Fibroblast of lung (primary cell): Measurements from ENCODE around the gene IL19. TPM values are rescaled to one million over a fixed set of nuclear protein-coding genes. Genes with fewer than 3 reads are reported as not detected.
A peak's percentile ranks its signal among the peaks of the same experiment; 100 is the strongest.

Experiments used
- DNase-seq, 2 donors: peaks; one replicate each; pipeline versions ENCODE4 v3.0.0 to v3.0.0-alpha.2; 2010; ENCODE audit warnings: low read depth in 2 of 2
- H2AFZ ChIP-seq: 2 replicates; pipeline ENCODE4 v1.5.1; 2012; ENCODE audit warnings: low read length, control low read depth, inconsistent platforms
- H3K27ac ChIP-seq: 2 replicates; pipeline ENCODE4 v1.5.1; 2011; ENCODE audit warnings: low read length, control low read depth; ENCODE audit not compliant: insufficient read depth
- H3K27me3 ChIP-seq: 2 replicates; pipeline ENCODE4 v1.5.1; 2011; ENCODE audit warnings: mild to moderate bottlenecking, low read length; ENCODE audit not compliant: control insufficient read depth, insufficient read depth
- H3K36me3 ChIP-seq: 2 replicates; pipeline ENCODE4 v1.5.1; 2011; ENCODE audit warnings: low read length; ENCODE audit not compliant: control insufficient read depth, insufficient read depth
- H3K4me1 ChIP-seq: 2 replicates; pipeline ENCODE4 v1.5.1; 2011; ENCODE audit warnings: low read length; ENCODE audit not compliant: control insufficient read depth, insufficient read depth; ENCODE audit errors: extremely low read depth
- H3K4me2 ChIP-seq: 2 replicates; pipeline ENCODE4 v1.5.1; 2011; ENCODE audit warnings: low read length, control low read depth; ENCODE audit not compliant: insufficient read depth; ENCODE audit errors: extremely low read depth
- H3K4me3 ChIP-seq, 4 experiments: fragments of 200-600 bp in 1 of 4; sonication (generic) in 1 of 4; replicated peaks in 1 of 4; 2 replicates each; pipeline ENCODE4 v1.5.1; 2011 to 2016; ENCODE audit warnings: low read length in 4 of 4, low read depth in 3 of 4, mild to moderate bottlenecking in 3 of 4, control low read depth in 2 of 4, inconsistent platforms in 1 of 4, mixed read lengths in 1 of 4; ENCODE audit not compliant: insufficient read depth in 1 of 4; ENCODE audit errors: control extremely low read depth in 1 of 4
- H3K79me2 ChIP-seq: 2 replicates; pipeline ENCODE4 v1.5.1; 2012; ENCODE audit warnings: mild to moderate bottlenecking, low read length, inconsistent platforms; ENCODE audit not compliant: control insufficient read depth, insufficient read depth
- H3K9ac ChIP-seq: 2 replicates; pipeline ENCODE4 v1.5.1; 2011; ENCODE audit warnings: mild to moderate bottlenecking, low read length, control low read depth; ENCODE audit not compliant: insufficient read depth
- H3K9me3 ChIP-seq: 2 replicates; pipeline ENCODE4 v1.5.1; 2012; ENCODE audit warnings: low read depth, low read length; ENCODE audit not compliant: control insufficient read depth, insufficient read depth
- H4K20me1 ChIP-seq: 2 replicates; pipeline ENCODE4 v1.5.1; 2011; ENCODE audit warnings: low read length; ENCODE audit not compliant: control insufficient read depth, insufficient read depth; ENCODE audit errors: extremely low read depth
- EZH2 ChIP-seq: IDR thresholded peaks from 2 replicates; pipeline ENCODE4 v1.5.1; 2012; ENCODE audit warnings: low read length, control low read depth, mild to moderate bottlenecking; ENCODE audit errors: missing control alignments
- polyA plus RNA-seq, 2 donors: library from polyadenylated mRNA; depleted of rRNA in 1 of 2; stranded (reverse) in 1 of 2; unstranded in 1 of 2; fragments of >200 nt; gene quantifications; 2 replicates each; pipeline ENCODE4 v1.2.1, GENCODE V29; 2011 to 2012; ENCODE audit warnings: missing spikeins in 1 of 2
- total RNA-seq: library from RNA; depleted of rRNA; stranded (reverse); fragments of >200 nt; gene quantifications from 2 replicates; pipeline ENCODE4 v1.2.1, GENCODE V29; 2014
- TF ChIP-seq, protein P1 (sequence below), 2 donors: IDR thresholded peaks in 1 of 2; conservative IDR thresholded peaks in 1 of 2; 1 replicate in 1 of 2; 2 replicates in 1 of 2; pipeline ENCODE4 v1.5.1; 2011 to 2012; ENCODE audit warnings: low read length in 2 of 2, control low read depth in 1 of 2, inconsistent platforms in 1 of 2, low read depth in 1 of 2, mild to moderate bottlenecking in 1 of 2

IL19 gene
- total and polyA plus RNA-seq, 2 donors (not counting 1 experiment from before 2014, with no cell fraction given) = not detected

DNA sequence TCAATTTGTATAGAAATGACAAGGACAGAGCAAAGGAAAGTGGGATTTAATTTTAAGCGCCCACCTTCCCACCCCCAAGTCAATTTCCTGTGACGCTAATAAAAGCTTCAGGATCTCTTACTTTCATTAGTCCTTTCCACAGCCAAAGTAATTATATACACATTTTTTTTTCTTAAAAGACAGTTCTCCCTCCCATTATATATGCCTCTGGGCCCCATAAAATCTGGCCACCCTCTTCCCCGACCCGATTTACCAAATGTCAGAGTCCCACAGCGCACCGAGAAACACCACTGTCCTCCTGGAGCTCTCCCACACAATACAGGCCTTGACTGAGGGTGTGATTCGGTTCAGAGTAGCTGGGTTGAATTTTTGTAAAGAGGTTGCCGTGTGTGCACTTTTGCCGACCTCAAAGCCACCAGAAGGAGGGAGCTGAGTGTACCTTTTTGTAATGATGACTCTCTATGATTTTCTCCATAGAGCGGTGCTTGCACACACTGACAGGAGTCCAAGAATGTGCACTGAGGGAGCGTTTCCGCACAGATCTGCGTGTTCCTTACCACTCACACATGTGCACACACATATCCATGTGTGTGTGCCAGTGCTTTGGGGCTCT is 27.9 kb downstream of the IL19 start:
- Histone ChIP-seq H3K27ac (no peak overlapping the region), H3K4me3 (no peak overlapping the region), H3K4me1 (no peaks in the 10 kb centered on the region), H3K79me2 (no peaks in the 10 kb centered on the region), H2AFZ (no peak overlapping the region), H3K4me2 (no peak overlapping the region), H3K27me3 (no peaks in the 10 kb centered on the region), H3K36me3 (no peaks in the 10 kb centered on the region), H3K9me3 (no peaks in the 10 kb centered on the region), H4K20me1 (no peaks in the 10 kb centered on the region), H3K9ac (no peak overlapping the region)
- DNase-seq = no peak
- no peak for TF ChIP-seq EZH2
- TF ChIP-seq, protein P1, sequence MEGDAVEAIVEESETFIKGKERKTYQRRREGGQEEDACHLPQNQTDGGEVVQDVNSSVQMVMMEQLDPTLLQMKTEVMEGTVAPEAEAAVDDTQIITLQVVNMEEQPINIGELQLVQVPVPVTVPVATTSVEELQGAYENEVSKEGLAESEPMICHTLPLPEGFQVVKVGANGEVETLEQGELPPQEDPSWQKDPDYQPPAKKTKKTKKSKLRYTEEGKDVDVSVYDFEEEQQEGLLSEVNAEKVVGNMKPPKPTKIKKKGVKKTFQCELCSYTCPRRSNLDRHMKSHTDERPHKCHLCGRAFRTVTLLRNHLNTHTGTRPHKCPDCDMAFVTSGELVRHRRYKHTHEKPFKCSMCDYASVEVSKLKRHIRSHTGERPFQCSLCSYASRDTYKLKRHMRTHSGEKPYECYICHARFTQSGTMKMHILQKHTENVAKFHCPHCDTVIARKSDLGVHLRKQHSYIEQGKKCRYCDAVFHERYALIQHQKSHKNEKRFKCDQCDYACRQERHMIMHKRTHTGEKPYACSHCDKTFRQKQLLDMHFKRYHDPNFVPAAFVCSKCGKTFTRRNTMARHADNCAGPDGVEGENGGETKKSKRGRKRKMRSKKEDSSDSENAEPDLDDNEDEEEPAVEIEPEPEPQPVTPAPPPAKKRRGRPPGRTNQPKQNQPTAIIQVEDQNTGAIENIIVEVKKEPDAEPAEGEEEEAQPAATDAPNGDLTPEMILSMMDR (conservative IDR thresholded peaks at IDR 0.05 in 1 of 2, IDR thresholded peaks at IDR 0.05 in 1 of 2; ENCODE audit: low read depth in 1 of 2, low read length in 2 of 2) = no peak

DNA sequence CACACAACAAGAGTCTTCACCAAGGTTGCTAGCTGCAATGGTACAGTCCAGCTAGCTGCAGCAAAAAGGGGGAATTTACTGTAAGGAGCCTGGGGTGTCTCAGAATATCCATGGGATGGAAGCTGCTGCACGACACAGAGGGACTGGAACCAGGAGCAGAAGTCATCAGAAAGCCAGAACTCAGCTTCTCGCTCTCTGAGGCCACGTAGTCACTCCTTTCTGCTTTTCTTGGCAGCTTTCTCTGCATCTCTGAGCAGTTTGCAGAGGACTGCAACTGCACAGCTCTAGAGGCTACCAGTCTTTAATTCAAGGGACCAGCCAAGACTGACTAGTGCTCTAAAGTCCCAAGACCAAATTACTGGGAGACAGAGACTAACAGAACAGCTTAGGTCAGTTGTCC is 28.7 kb downstream of the IL19 start:
- no peak overlapping the region for H3K27ac ChIP-seq
- no peak for TF ChIP-seq EZH2
- TF ChIP-seq, protein P1 (conservative IDR thresholded peaks at IDR 0.05 in 1 of 2, IDR thresholded peaks at IDR 0.05 in 1 of 2; ENCODE audit: low read depth in 1 of 2, low read length in 2 of 2) = no peak
- no peak overlapping the region for H3K4me2 ChIP-seq
- H3K4me1 ChIP-seq = no peaks in the 10 kb centered on the region
- DNase-seq = peak in 1 of 2 donors; percentile 28
- H3K27me3 ChIP-seq = no peaks in the 10 kb centered on the region
- H3K9me3 ChIP-seq = no peaks in the 10 kb centered on the region
- no peak overlapping the region for H3K4me3 ChIP-seq
- H3K9ac ChIP-seq = no peak overlapping the region
- H4K20me1 ChIP-seq = no peaks in the 10 kb centered on the region
- no peaks in the 10 kb centered on the region for H3K36me3 ChIP-seq
- H2AFZ ChIP-seq = no peak overlapping the region
- no peaks in the 10 kb centered on the region for H3K79me2 ChIP-seq

DNA sequence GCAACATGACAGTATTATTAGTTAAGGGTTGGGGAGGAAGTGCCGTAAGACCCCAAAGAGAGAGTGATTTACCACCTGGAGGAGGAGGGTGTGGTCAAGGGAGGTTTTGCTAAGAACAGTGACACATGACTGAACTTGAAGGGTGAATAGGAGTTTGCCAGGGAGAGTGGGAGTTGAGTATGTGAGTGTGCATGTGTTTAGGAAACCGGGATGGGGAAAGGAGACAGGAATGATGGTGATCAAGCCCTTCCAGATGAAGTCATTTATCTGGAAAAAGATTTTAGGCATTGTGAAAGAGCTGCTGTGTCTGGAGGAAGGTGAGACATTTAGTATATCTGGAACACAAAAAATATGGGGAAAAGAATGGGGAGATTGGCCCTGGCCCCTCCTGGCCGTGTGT is 29.8 kb downstream of the IL19 start:
- Histone ChIP-seq H3K9ac (no peak overlapping the region), H3K4me1 (no peaks in the 10 kb centered on the region), H3K79me2 (no peaks in the 10 kb centered on the region), H3K4me2 (no peak overlapping the region), H3K27me3 (no peaks in the 10 kb centered on the region), H3K4me3 (no peak overlapping the region), H4K20me1 (no peaks in the 10 kb centered on the region), H2AFZ (no peak overlapping the region), H3K9me3 (no peaks in the 10 kb centered on the region), H3K27ac (no peak overlapping the region), H3K36me3 (no peaks in the 10 kb centered on the region)
- TF ChIP-seq EZH2 = no peak
- TF ChIP-seq, protein P1 (conservative IDR thresholded peaks at IDR 0.05 in 1 of 2, IDR thresholded peaks at IDR 0.05 in 1 of 2; ENCODE audit: low read depth in 1 of 2, low read length in 2 of 2) = no peak
- peak in 1 of 2 donors; percentile 20 for DNase-seq
